Neuronal stem cell (in vitro differentiated cells): ENCODE measurements around the gene PDLIM5.
"Not testable (repeated sequence)": the region's sequence is repeated elsewhere in the genome, so short reads cannot be mapped to it uniquely, and the experiment has no call there.

Experiments
- DNase-seq: peaks from one replicate; pipeline ENCODE4 v3.0.0-alpha.2; 2013; ENCODE audit warnings: low spot score
- H2AFZ ChIP-seq: one replicate; pipeline ENCODE4 v1.6.1; 2013; ENCODE audit warnings: mild to moderate bottlenecking, low read length, inconsistent platforms
- H2AK5ac ChIP-seq: 2 replicates; pipeline ENCODE4 v1.6.1; 2013; ENCODE audit warnings: low read depth, mild to moderate bottlenecking, inconsistent platforms, low read length, moderate library complexity, mixed read lengths
- H2BK120ac ChIP-seq: 2 replicates; pipeline ENCODE4 v1.6.1; 2013; ENCODE audit warnings: low read depth, mild to moderate bottlenecking, inconsistent platforms, low read length, moderate library complexity, mixed read lengths
- H2BK12ac ChIP-seq: one replicate; pipeline ENCODE4 v1.6.1; 2013; ENCODE audit warnings: low read length, inconsistent platforms
- H2BK15ac ChIP-seq: 2 replicates; pipeline ENCODE4 v1.6.1; 2013; ENCODE audit warnings: mild to moderate bottlenecking, low read length, inconsistent platforms, mixed read lengths
- H2BK5ac ChIP-seq: one replicate; pipeline ENCODE4 v1.6.1; 2013; ENCODE audit warnings: inconsistent platforms, mild to moderate bottlenecking, low read length, moderate library complexity
- H3K14ac ChIP-seq: one replicate; pipeline ENCODE4 v1.6.1; 2013; ENCODE audit warnings: low read length, inconsistent platforms
- H3K18ac ChIP-seq: 2 replicates; pipeline ENCODE4 v1.6.1; 2013; ENCODE audit warnings: low read length, inconsistent platforms
- H3K23ac ChIP-seq: 2 replicates; pipeline ENCODE4 v1.6.1; 2013; ENCODE audit warnings: low read depth, mild to moderate bottlenecking, mixed read lengths, low read length, inconsistent platforms; ENCODE audit not compliant: poor library complexity
- H3K27ac ChIP-seq: replicated peaks from 3 replicates; pipeline ENCODE4 v1.5.1; 2013; ENCODE audit warnings: low read length, inconsistent platforms
- H3K27me3 ChIP-seq, 3 experiments: 2 replicates each; pipeline ENCODE4 v1.6.1; 2013; ENCODE audit warnings: low read length in 3 of 3, mild to moderate bottlenecking in 2 of 3, inconsistent platforms in 1 of 3, low read depth in 1 of 3, mixed read lengths in 1 of 3, moderate library complexity in 1 of 3; ENCODE audit not compliant: control insufficient read depth in 3 of 3, insufficient read depth in 3 of 3
- H3K36me3 ChIP-seq, 2 donors: replicated peaks in 1 of 2; 2 replicates each; pipeline ENCODE4 v1.6.1; 2013; ENCODE audit warnings: low read length in 2 of 2; ENCODE audit not compliant: control insufficient read depth in 2 of 2, insufficient read depth in 2 of 2
- H3K4ac ChIP-seq: 2 replicates; pipeline ENCODE4 v1.6.1; 2013; ENCODE audit warnings: inconsistent platforms, mild to moderate bottlenecking, low read length, moderate library complexity
- H3K4me1 ChIP-seq, 2 donors: 1 replicate in 1 of 2; 2 replicates in 1 of 2; pipeline ENCODE4 v1.6.1; 2013; ENCODE audit warnings: low read length in 2 of 2, low read depth in 1 of 2; ENCODE audit not compliant: control insufficient read depth in 2 of 2, insufficient read depth in 1 of 2
- H3K4me2 ChIP-seq: one replicate; pipeline ENCODE4 v1.6.1; 2013; ENCODE audit warnings: mild to moderate bottlenecking, low read length, inconsistent platforms; ENCODE audit not compliant: insufficient read depth, poor library complexity, severe bottlenecking
- H3K4me3 ChIP-seq, 2 donors: 2 replicates each; pipeline ENCODE4 v1.5.1; 2013; ENCODE audit warnings: low read length in 2 of 2, mild to moderate bottlenecking in 2 of 2, inconsistent platforms in 1 of 2, moderate library complexity in 1 of 2
- H3K79me1 ChIP-seq: one replicate; pipeline ENCODE4 v1.6.1; 2013; ENCODE audit warnings: low read depth, mild to moderate bottlenecking, inconsistent platforms, low read length, moderate library complexity
- H3K9ac ChIP-seq: one replicate; pipeline ENCODE4 v1.6.1; 2013; ENCODE audit warnings: mild to moderate bottlenecking, low read depth, low read length, inconsistent platforms; ENCODE audit not compliant: poor library complexity
- H3K9me3 ChIP-seq, 2 donors: replicated peaks in 1 of 2; 2 replicates each; pipeline versions ENCODE3 to v1.6.1; 2013; ENCODE audit warnings: low read length in 2 of 2, mild to moderate bottlenecking in 2 of 2, inconsistent platforms in 1 of 2, low read depth in 1 of 2, mixed read lengths in 1 of 2, moderate library complexity in 1 of 2; ENCODE audit not compliant: control insufficient read depth in 2 of 2, insufficient read depth in 1 of 2
- H4K8ac ChIP-seq: one replicate; pipeline ENCODE4 v1.6.1; 2013; ENCODE audit warnings: low read depth, mild to moderate bottlenecking, inconsistent platforms, low read length, moderate library complexity
- H4K91ac ChIP-seq: one replicate; pipeline ENCODE4 v1.6.1; 2013; ENCODE audit warnings: low read length, low read depth, mild to moderate bottlenecking, inconsistent platforms; ENCODE audit not compliant: poor library complexity
- WGBS, 2 donors: extraction: QIAGEN DNeasy Blood & Tissue Kit; methylation state at CpG; one replicate each; pipeline ENCODE4 v1.1.7; 2013; ENCODE audit warnings: missing lambda C conversion rate in 2 of 2, mixed read lengths in 1 of 2; ENCODE audit not compliant: insufficient read length in 2 of 2, insufficient replicate concordance in 1 of 2; ENCODE audit errors: extremely low coverage in 2 of 2; 5-methylcytosine and 5-hydroxymethylcytosine counted together

The PDLIM5 gene

GRCh38 chr4:94478805-94479204, 27.1 kb downstream of the PDLIM5 start:
- H3K79me1 ChIP-seq, H3K27me3 ChIP-seq, H2BK15ac ChIP-seq, H2BK5ac ChIP-seq, H3K4me2 ChIP-seq, H2AFZ ChIP-seq, H3K9ac ChIP-seq, H2BK12ac ChIP-seq, H3K4ac ChIP-seq, H3K4me1 ChIP-seq, H3K36me3 ChIP-seq, H3K23ac ChIP-seq, H3K27ac ChIP-seq, H2BK120ac ChIP-seq, H3K9me3 ChIP-seq, H2AK5ac ChIP-seq, H3K14ac ChIP-seq, H3K18ac ChIP-seq, H3K4me3 ChIP-seq, H4K8ac ChIP-seq, H4K91ac ChIP-seq, DNase-seq: not testable (repeated sequence)
- no CpG with 5 or more reads among the region's 3 CpGs for WGBS, 2 donors

GRCh38 chr4:94479358-94480141, 27.8 kb downstream of the PDLIM5 start:
- Histone ChIP-seq H4K8ac (no peak overlapping the region), H3K9ac (no peak overlapping the region), H3K27me3 (no peaks in the 10 kb centered on the region), H3K4me3 (no peak overlapping the region), H3K9me3 (no peaks in the 10 kb centered on the region), H3K23ac (no peak overlapping the region), H2BK15ac (no peak overlapping the region), H2AFZ (no peak overlapping the region), H2AK5ac (no peak overlapping the region), H2BK12ac (no peak overlapping the region), H3K4me2 (no peak overlapping the region), H3K4ac (no peak overlapping the region), H3K27ac (no peak overlapping the region), H2BK120ac (no peak overlapping the region), H3K36me3 (no peaks in the 10 kb centered on the region), H3K18ac (no peak overlapping the region), H3K4me1 (peaks cover 0 to 4% of the 10 kb centered on the region in 2 donors), H3K79me1 (no peaks in the 10 kb centered on the region), H3K14ac (no peak overlapping the region), H2BK5ac (no peak overlapping the region), H4K91ac (no peak overlapping the region)
- no peak for DNase-seq
- WGBS, 2 donors: no CpG with 5 or more reads among the region's 5 CpGs

- WGBS, 2 donors: no CpG with 5 or more reads among the region's 2 CpGs
Measured at GRCh38 chr4:94480362-94480951, 28.7 kb downstream of the PDLIM5 start.

GRCh38 chr4:94483895-94484294, 32.2 kb downstream of the PDLIM5 start:
- H3K18ac ChIP-seq: no peak overlapping the region
- H3K9ac ChIP-seq: no peak overlapping the region
- H2BK12ac ChIP-seq: no peak overlapping the region
- peaks cover 0 to 4% of the 10 kb centered on the region in 2 donors for H3K4me1 ChIP-seq
- no peak overlapping the region for H2BK120ac ChIP-seq
- H2BK5ac ChIP-seq: no peak overlapping the region
- no peaks in the 10 kb centered on the region for H3K27me3 ChIP-seq
- WGBS, 2 donors: no CpG with 5 or more reads among the region's 4 CpGs
- no peak overlapping the region for H3K27ac ChIP-seq
- no peak overlapping the region for H4K91ac ChIP-seq
- DNase-seq: no peak
- no peak overlapping the region for H2AFZ ChIP-seq
- H3K4ac ChIP-seq: no peak overlapping the region
- no peak overlapping the region for H3K4me2 ChIP-seq
- H4K8ac ChIP-seq: no peak overlapping the region
- H3K23ac ChIP-seq: no peak overlapping the region
- H2BK15ac ChIP-seq: no peak overlapping the region
- H2AK5ac ChIP-seq: no peak overlapping the region
- H3K36me3 ChIP-seq: no peaks in the 10 kb centered on the region
- no peaks in the 10 kb centered on the region for H3K9me3 ChIP-seq
- H3K79me1 ChIP-seq: no peaks in the 10 kb centered on the region
- H3K4me3 ChIP-seq: no peak overlapping the region
- no peak overlapping the region for H3K14ac ChIP-seq

More at GRCh38 chr4:94480362-94480951, 28.7 kb downstream of the PDLIM5 start:
- Histone ChIP-seq H3K79me1 (no peaks in the 10 kb centered on the region), H4K8ac (no peak overlapping the region), H2AFZ (no peak overlapping the region), H4K91ac (no peak overlapping the region), H2BK5ac (no peak overlapping the region), H3K27ac (no peak overlapping the region), H2BK15ac (no peak overlapping the region), H3K4me3 (no peak overlapping the region), H3K9me3 (no peaks in the 10 kb centered on the region), H3K18ac (no peak overlapping the region), H2BK120ac (no peak overlapping the region), H3K27me3 (no peaks in the 10 kb centered on the region), H3K14ac (no peak overlapping the region), H3K36me3 (no peaks in the 10 kb centered on the region), H2BK12ac (no peak overlapping the region), H3K23ac (no peak overlapping the region), H3K4me1 (peaks cover 0 to 4% of the 10 kb centered on the region in 2 donors), H3K9ac (no peak overlapping the region), H2AK5ac (no peak overlapping the region), H3K4ac (no peak overlapping the region), H3K4me2 (no peak overlapping the region)
- no peak for DNase-seq
